OCI-LY1 (cell line): Measurements from ENCODE around the gene SYNE1.

Experiments
- EZH2 ChIP-seq: fragments of 200-600 bp; sonication (generic), shearing (Covaris generic); IDR thresholded peaks from 2 replicates; pipeline ENCODE4 v1.8.0; 2017; ENCODE audit warnings: borderline replicate concordance, mixed run types, mild to moderate bottlenecking, antibody characterized with exemption, low read length, moderate library complexity, mixed read lengths
- TF ChIP-seq, protein P1 (sequence below): fragments of 200-600 bp; sonication (generic), shearing (Covaris generic); IDR thresholded peaks from 2 replicates; pipeline ENCODE4 v1.5.1; 2017; ENCODE audit warnings: mild to moderate bottlenecking, antibody characterized with exemption, low read length, moderate library complexity, mixed read lengths

DNA sequence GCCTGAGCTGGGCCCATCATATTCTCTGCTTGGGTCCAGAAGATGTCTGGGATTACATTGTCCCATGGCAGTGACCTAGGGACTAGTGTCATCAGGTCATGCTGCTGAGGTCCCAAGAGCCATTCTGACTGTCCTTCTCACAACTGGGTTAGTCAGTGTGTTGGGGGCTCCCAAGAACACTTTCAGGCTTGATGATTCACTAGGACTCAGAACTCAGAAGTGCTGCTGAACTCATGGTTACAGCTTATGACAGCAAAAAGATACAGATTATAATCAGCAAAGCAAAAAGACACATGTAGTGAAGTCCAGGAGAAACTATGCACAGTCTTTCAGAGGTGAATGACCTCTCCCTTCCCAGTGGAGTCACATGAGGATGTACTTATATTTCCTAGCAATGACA is 107.8 kb downstream of the SYNE1 start:
- TF ChIP-seq, protein P1, sequence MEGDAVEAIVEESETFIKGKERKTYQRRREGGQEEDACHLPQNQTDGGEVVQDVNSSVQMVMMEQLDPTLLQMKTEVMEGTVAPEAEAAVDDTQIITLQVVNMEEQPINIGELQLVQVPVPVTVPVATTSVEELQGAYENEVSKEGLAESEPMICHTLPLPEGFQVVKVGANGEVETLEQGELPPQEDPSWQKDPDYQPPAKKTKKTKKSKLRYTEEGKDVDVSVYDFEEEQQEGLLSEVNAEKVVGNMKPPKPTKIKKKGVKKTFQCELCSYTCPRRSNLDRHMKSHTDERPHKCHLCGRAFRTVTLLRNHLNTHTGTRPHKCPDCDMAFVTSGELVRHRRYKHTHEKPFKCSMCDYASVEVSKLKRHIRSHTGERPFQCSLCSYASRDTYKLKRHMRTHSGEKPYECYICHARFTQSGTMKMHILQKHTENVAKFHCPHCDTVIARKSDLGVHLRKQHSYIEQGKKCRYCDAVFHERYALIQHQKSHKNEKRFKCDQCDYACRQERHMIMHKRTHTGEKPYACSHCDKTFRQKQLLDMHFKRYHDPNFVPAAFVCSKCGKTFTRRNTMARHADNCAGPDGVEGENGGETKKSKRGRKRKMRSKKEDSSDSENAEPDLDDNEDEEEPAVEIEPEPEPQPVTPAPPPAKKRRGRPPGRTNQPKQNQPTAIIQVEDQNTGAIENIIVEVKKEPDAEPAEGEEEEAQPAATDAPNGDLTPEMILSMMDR: no peak
- no peak for TF ChIP-seq EZH2
